B cell (primary cell): ENCODE results near the gene MICU1. TPM values are rescaled to one million over a fixed set of nuclear protein-coding genes. Genes with fewer than 3 reads are reported as not detected.

Source experiments
- ATAC-seq: fragments of 200-7000 bp; cut with Tn5 transposase; one replicate; pipeline ENCODE4 v1.10.0; 2021; ENCODE audit warnings: low read depth, mild to moderate bottlenecking, moderate number of reproducible peaks, moderate library complexity
- CTCF ChIA-PET: fragments of 350-600 bp; sonication (Branson Sonifier 250); formaldehyde crosslinking; loops from one replicate; lab custom pipeline; 2021; ENCODE audit warnings: antibody characterized with exemption, inconsistent platforms; lab: Charles Lee
- POLR2A ChIA-PET: fragments of 350-600 bp; sonication (Branson Sonifier 250); formaldehyde crosslinking; loops from one replicate; lab custom pipeline; 2021; ENCODE audit warnings: antibody characterized with exemption; lab: Charles Lee
- DNase-seq: peaks from one replicate; pipeline ENCODE4 v3.0.0; 2013
- H2AFZ ChIP-seq: 2 replicates; pipeline ENCODE4 v1.6.1; 2012; ENCODE audit warnings: mild to moderate bottlenecking, low read depth, low read length; ENCODE audit not compliant: insufficient read depth, poor library complexity, severe bottlenecking
- H3K27ac ChIP-seq, 2 donors: 1 replicate in 1 of 2; 2 replicates in 1 of 2; pipeline ENCODE4 v1.5.1; 2012 to 2013; ENCODE audit warnings: low read length in 2 of 2, mild to moderate bottlenecking in 2 of 2, moderate library complexity in 1 of 2
- H3K27me3 ChIP-seq, 4 experiments: fragments of 200-600 bp in 1 of 4; sonication (generic) in 1 of 4; replicated peaks in 1 of 4; 1 replicate in 2 of 4; 2 replicates in 2 of 4; pipeline versions ENCODE4 v1.6.1 to v1.7.0; 2013 to 2016; ENCODE audit warnings: low read length in 3 of 4, mild to moderate bottlenecking in 2 of 4, mixed read lengths in 1 of 4, moderate library complexity in 1 of 4; ENCODE audit not compliant: insufficient read depth in 4 of 4, control insufficient read depth in 3 of 4; ENCODE audit errors: control extremely low read depth in 1 of 4
- H3K36me3 ChIP-seq, 2 experiments: replicated peaks in 1 of 2; 1 replicate in 1 of 2; 2 replicates in 1 of 2; pipeline versions ENCODE4 v1.6.1 to v1.7.1; 2013; ENCODE audit warnings: low read length in 1 of 2; ENCODE audit not compliant: insufficient read depth in 2 of 2, control insufficient read depth in 1 of 2; ENCODE audit errors: control extremely low read depth in 1 of 2, extremely low read depth in 1 of 2
- H3K4me1 ChIP-seq, 2 donors: fragments of 200-600 bp in 1 of 2; sonication (generic) in 1 of 2; 1 replicate in 1 of 2; 2 replicates in 1 of 2; pipeline versions ENCODE4 v1.5.1 to v1.6.1; 2013 to 2017; ENCODE audit warnings: low read length in 2 of 2; ENCODE audit not compliant: control insufficient read depth in 2 of 2, insufficient read depth in 2 of 2
- H3K4me2 ChIP-seq: replicated peaks from 2 replicates; pipeline ENCODE3; 2012; ENCODE audit warnings: mild to moderate bottlenecking, low read depth, low read length; ENCODE audit not compliant: poor library complexity, severe bottlenecking
- H3K4me3 ChIP-seq, 5 experiments: fragments of 200-600 bp in 1 of 5; sonication (generic) in 1 of 5; 1 replicate in 3 of 5; 2 replicates in 2 of 5; pipeline versions ENCODE4 v1.5.1 to v1.7.0; 2011 to 2016; ENCODE audit warnings: low read length in 4 of 5, mild to moderate bottlenecking in 4 of 5, low read depth in 2 of 5, control low read depth in 1 of 5, moderate library complexity in 1 of 5; ENCODE audit not compliant: insufficient read depth in 1 of 5; ENCODE audit errors: control extremely low read depth in 1 of 5, extremely low read depth in 1 of 5
- H3K79me2 ChIP-seq: fragments of 200-600 bp; sonication (generic); one replicate; pipeline ENCODE4 v1.6.0; 2016; ENCODE audit warnings: low read length; ENCODE audit not compliant: control insufficient read depth, insufficient read depth
- H3K9ac ChIP-seq: fragments of 200-600 bp; sonication (generic); 2 replicates; pipeline ENCODE4 v1.6.1; 2017; ENCODE audit warnings: mild to moderate bottlenecking, low read length, moderate library complexity
- H3K9me3 ChIP-seq, 3 donors: one replicate each; pipeline versions ENCODE4 v1.6.1 to v1.7.1; 2013; ENCODE audit warnings: low read length in 2 of 3; ENCODE audit not compliant: control insufficient read depth in 2 of 3, insufficient read depth in 1 of 3; ENCODE audit errors: control extremely low read depth in 1 of 3
- H4K20me1 ChIP-seq: 2 replicates; pipeline ENCODE4 v1.6.0; 2012; ENCODE audit warnings: mild to moderate bottlenecking, low read length; ENCODE audit not compliant: insufficient read depth, control insufficient read depth, poor library complexity, severe bottlenecking
- H3K27ac Mint-ChIP-seq: one replicate; pipeline ENCODE4 v1.8.0; 2021; ENCODE audit warnings: mixed read lengths
- H3K27me3 Mint-ChIP-seq: one replicate; pipeline ENCODE4 v1.8.0; 2021; ENCODE audit warnings: mixed read lengths
- H3K4me1 Mint-ChIP-seq: one replicate; pipeline ENCODE4 v1.8.0; 2021; ENCODE audit warnings: mixed read lengths
- H3K4me3 Mint-ChIP-seq: one replicate; pipeline ENCODE4 v1.8.0; 2021; ENCODE audit warnings: mixed read lengths
- H3K9me3 Mint-ChIP-seq: one replicate; pipeline ENCODE4 v1.8.0; 2022; ENCODE audit warnings: mixed read lengths; ENCODE audit not compliant: insufficient read depth
- CTCF ChIP-seq: fragments of 200-600 bp; IDR thresholded peaks from one replicate; pipeline ENCODE4 v1.8.0; 2022; ENCODE audit warnings: antibody characterized with exemption, mild to moderate bottlenecking
- EZH2 ChIP-seq: IDR thresholded peaks from 2 replicates; pipeline ENCODE4 v1.6.1; 2012; ENCODE audit warnings: borderline replicate concordance, low read depth, mild to moderate bottlenecking, moderate library complexity, low read length; ENCODE audit not compliant: insufficient read depth, poor library complexity, severe bottlenecking
- WGBS: methylation state at CpG from one replicate; pipeline ENCODE4 v1.1.5; 2013; ENCODE audit warnings: missing lambda C conversion rate; ENCODE audit not compliant: insufficient coverage; 5-methylcytosine and 5-hydroxymethylcytosine counted together
- intact Hi-C: fragments of 100-400 bp; cut with micrococcal nuclease; formaldehyde crosslinking; loops from one replicate; pipeline ENCODE4 v1.10.0; 2022
- polyA plus RNA-seq: library from polyadenylated mRNA; depleted of rRNA; stranded (reverse); fragments of >200 nt; gene quantifications from 2 replicates; pipeline ENCODE4 v1.2.3, GENCODE V29; 2012
- total RNA-seq, 2 donors: library from RNA; stranded (reverse); fragments of 120-200 nt in 1 of 2; gene quantifications; 1 replicate in 1 of 2; 2 replicates in 1 of 2; pipeline versions ENCODE4 v1.2.3 to v1.2.4, GENCODE V29; 2013 to 2022

Gene MICU1
- total and polyA plus RNA-seq, 2 donors (not counting 1 experiment from before 2014, with no cell fraction given): 12.0 to 34.7 TPM

- H3K4me1 Mint-ChIP-seq: no peaks in the 10 kb centered on the region
- no peak overlapping the region for H3K4me2 ChIP-seq
- H2AFZ ChIP-seq: no peak overlapping the region
- H3K27ac Mint-ChIP-seq: no peak overlapping the region
- H3K4me3 ChIP-seq: no peak overlapping the region
- intact Hi-C loops: no loop called here
- no peaks in the 10 kb centered on the region for H3K9me3 Mint-ChIP-seq
- no peak overlapping the region for H3K27ac ChIP-seq
- H3K27me3 ChIP-seq: no peaks in the 10 kb centered on the region
- TF ChIP-seq EZH2: no peak
- WGBS: no CpG with 5 or more reads among the region's 1 CpG
- no peaks in the 10 kb centered on the region for H4K20me1 ChIP-seq
- H3K4me3 Mint-ChIP-seq: no peak overlapping the region
- DNase-seq (no peak), ATAC-seq (no peak)
- ChIA-PET CTCF (no interaction called here), POLR2A (no interaction called here)
- H3K36me3 ChIP-seq: no peaks in the 10 kb centered on the region
- H3K79me2 ChIP-seq: no peaks in the 10 kb centered on the region
- H3K27me3 Mint-ChIP-seq: no peaks in the 10 kb centered on the region
- no peaks in the 10 kb centered on the region for H3K4me1 ChIP-seq
- H3K9ac ChIP-seq: no peak overlapping the region
- no peaks in the 10 kb centered on the region for H3K9me3 ChIP-seq
Observed at GRCh38 chr10:72429931-72430330, 195.9 kb downstream of the MICU1 start.

- Histone ChIP-seq H3K9ac (no peak overlapping the region), H3K4me3 (no peak overlapping the region), H3K36me3 (peaks cover under 1 to 10% of the 10 kb centered on the region in 2 experiments), H3K27ac (no peak overlapping the region), H2AFZ (no peak overlapping the region), H3K79me2 (no peaks in the 10 kb centered on the region), H3K4me2 (no peak overlapping the region), H3K9me3 (no peaks in the 10 kb centered on the region), H3K4me1 (no peaks in the 10 kb centered on the region), H3K27me3 (no peaks in the 10 kb centered on the region), H4K20me1 (no peaks in the 10 kb centered on the region)
- intact Hi-C loops: no loop called here
- CTCF ChIA-PET: no interaction called here
- POLR2A ChIA-PET: interaction anchor here (0.6 kb wide), 1 partner anchor 514 kb away, joined by 5 read pairs; no protein-coding TSS in a partner anchor
- DNase-seq: no peak
- Mint-ChIP-seq H3K9me3 (no peaks in the 10 kb centered on the region), H3K4me1 (no peaks in the 10 kb centered on the region), H3K27ac (no peak overlapping the region), H3K4me3 (no peak overlapping the region), H3K27me3 (no peaks in the 10 kb centered on the region)
- TF ChIP-seq EZH2 (no peak), CTCF (no peak)
- 100% methylated on average over 1 of the region's 5 CpGs for WGBS
- ATAC-seq: no peak
Observed at GRCh38 chr10:72426986-72427385, 198.9 kb downstream of the MICU1 start.
